ENCODE measurements around the gene OTOP3. TPM values are rescaled to one million over a fixed set of nuclear protein-coding genes. Genes with fewer than 3 reads are reported as not detected.

Gene OTOP3
- total and polyA plus RNA-seq, 2 donors (not counting 3 experiments of a cell fraction or from before 2014, with no cell fraction given), result not detected

DNA sequence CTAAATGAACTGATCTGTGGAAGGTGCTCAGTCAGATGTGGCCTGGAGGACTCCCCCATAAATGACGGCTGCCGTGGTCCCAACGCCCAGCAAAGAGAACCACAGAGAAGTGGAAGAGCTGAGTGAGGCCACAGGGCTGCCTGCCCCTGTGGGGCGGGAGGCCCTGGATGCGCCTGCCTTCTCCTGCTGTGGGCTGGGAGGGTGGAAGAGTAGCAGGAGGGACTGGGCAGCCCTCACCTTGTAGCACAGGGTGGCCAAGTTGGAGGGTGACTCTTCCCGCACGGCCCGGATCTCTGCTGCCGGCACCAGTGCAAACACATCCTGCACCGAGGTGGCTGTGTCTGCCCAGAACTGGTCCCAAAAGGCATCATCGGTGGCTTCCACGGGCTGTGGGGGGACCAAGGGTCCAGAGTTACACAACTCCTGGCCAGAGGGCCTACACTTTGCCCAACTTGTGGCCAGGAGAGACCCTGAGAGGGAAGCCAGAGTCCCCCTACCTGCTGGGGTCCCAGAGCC lies 28.6 kb downstream of the OTOP3 start:
- H3K9ac ChIP-seq (replicated peaks; ENCODE audit: extremely low read depth, insufficient read depth, low read length), result no peak overlapping the region
- FAIRE-seq, result no peak
- H3K36me3 ChIP-seq (ENCODE audit: control insufficient read depth in 2 of 2, extremely low read depth in 1 of 2, insufficient read depth in 2 of 2, low read length in 2 of 2), result no peaks in the 10 kb centered on the region
- no peak overlapping the region for H3K4me3 ChIP-seq (replicated peaks in 1 of 3; ENCODE audit: insufficient read depth in 1 of 3, low read depth in 1 of 3, low read length in 3 of 3)
- CTCF ChIA-PET, result interaction anchor here (0.9 to 4.8 kb wide), 6 partner anchors 27 to 238 kb away, joined by 3 to 130 read pairs (median 4); partner anchors contain the start of gene OTOP2
- no peaks in the 10 kb centered on the region for H3K9me1 ChIP-seq (replicated peaks; ENCODE audit: control insufficient read depth, extremely low read depth, insufficient read depth, low read length)
- no peaks in the 10 kb centered on the region for H3K27me3 ChIP-seq (ENCODE audit: control insufficient read depth in 2 of 2, insufficient read depth in 2 of 2, low read length in 2 of 2)
- no peaks in the 10 kb centered on the region for H3K9me3 ChIP-seq (replicated peaks; ENCODE audit: control insufficient read depth, insufficient read depth, low read length)
- no TSS peak for BruUV-seq (replicated peaks)
- H3K27ac ChIP-seq (ENCODE audit: insufficient read depth, low read depth, low read length), result no peak overlapping the region
- DNase-seq (ENCODE audit: low read depth, low spot score), result no peak
- POLR2A ChIA-PET, result no interaction called here
- H3K4me2 ChIP-seq (ENCODE audit: insufficient read depth, low read length), result no peak overlapping the region
- no peaks in the 10 kb centered on the region for H3K79me2 ChIP-seq (ENCODE audit: control insufficient read depth, insufficient read depth, low read length)
- H2AFZ ChIP-seq (ENCODE audit: low read depth, low read length), result no peak overlapping the region
- no peaks in the 10 kb centered on the region for H4K20me1 ChIP-seq (replicated peaks; ENCODE audit: control insufficient read depth, extremely low read depth, insufficient read depth, low read length)
- intact Hi-C loops (cut with micrococcal nuclease) (no loop called here), dilution Hi-C loops (cut with MboI; ENCODE audit: extremely low pct_ligation_motif_present, low sequenced_read_pairs) (no loop called here)
- TF ChIP-seq, protein P1, sequence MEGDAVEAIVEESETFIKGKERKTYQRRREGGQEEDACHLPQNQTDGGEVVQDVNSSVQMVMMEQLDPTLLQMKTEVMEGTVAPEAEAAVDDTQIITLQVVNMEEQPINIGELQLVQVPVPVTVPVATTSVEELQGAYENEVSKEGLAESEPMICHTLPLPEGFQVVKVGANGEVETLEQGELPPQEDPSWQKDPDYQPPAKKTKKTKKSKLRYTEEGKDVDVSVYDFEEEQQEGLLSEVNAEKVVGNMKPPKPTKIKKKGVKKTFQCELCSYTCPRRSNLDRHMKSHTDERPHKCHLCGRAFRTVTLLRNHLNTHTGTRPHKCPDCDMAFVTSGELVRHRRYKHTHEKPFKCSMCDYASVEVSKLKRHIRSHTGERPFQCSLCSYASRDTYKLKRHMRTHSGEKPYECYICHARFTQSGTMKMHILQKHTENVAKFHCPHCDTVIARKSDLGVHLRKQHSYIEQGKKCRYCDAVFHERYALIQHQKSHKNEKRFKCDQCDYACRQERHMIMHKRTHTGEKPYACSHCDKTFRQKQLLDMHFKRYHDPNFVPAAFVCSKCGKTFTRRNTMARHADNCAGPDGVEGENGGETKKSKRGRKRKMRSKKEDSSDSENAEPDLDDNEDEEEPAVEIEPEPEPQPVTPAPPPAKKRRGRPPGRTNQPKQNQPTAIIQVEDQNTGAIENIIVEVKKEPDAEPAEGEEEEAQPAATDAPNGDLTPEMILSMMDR (IDR thresholded peaks at IDR 0.05; ENCODE audit: extremely low read depth in 1 of 2, insufficient read depth in 1 of 2, low read depth in 1 of 2, low read length in 2 of 2), result no peak
- TF ChIP-seq FOS (IDR thresholded peaks at IDR 0.05; ENCODE audit: borderline replicate concordance, insufficient read depth, low read length) (no peak), GATA2 (IDR thresholded peaks at IDR 0.05; ENCODE audit: insufficient read depth, insufficient read length, low read depth, low read length) (no peak), MYC (IDR thresholded peaks at IDR 0.05; ENCODE audit: low read depth, low read length) (no peak), EZH2 (IDR thresholded peaks at IDR 0.05; ENCODE audit: borderline replicate concordance, low read depth, low read length, severe bottlenecking) (no peak), POLR2A (IDR thresholded peaks at IDR 0.05; ENCODE audit: low read depth, low read length) (no peak), JUN (IDR thresholded peaks at IDR 0.05; ENCODE audit: borderline replicate concordance, insufficient read depth, insufficient read length, low read depth) (no peak), POLR2AphosphoS5 (IDR thresholded peaks at IDR 0.05; ENCODE audit: insufficient read depth, low read depth, low read length) (no peak)
- TF ChIP-seq, protein P2, sequence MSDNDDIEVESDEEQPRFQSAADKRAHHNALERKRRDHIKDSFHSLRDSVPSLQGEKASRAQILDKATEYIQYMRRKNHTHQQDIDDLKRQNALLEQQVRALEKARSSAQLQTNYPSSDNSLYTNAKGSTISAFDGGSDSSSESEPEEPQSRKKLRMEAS (IDR thresholded peaks at IDR 0.05; ENCODE audit: insufficient read depth, insufficient read length), result no peak
- no peaks in the 10 kb centered on the region for H3K4me1 ChIP-seq (ENCODE audit: control insufficient read depth, extremely low read depth, insufficient read depth, low read length)

Data from endothelial cell of umbilical vein (primary cell).